GM23248 (cell line): ENCODE measurements around the gene SSBP2.

ENCODE experiments used
- EZH2 ChIP-seq: fragments of 200-600 bp; sonication (generic); IDR thresholded peaks from 2 replicates; pipeline ENCODE4 v1.6.1; 2018; ENCODE audit warnings: antibody characterized with exemption, mild to moderate bottlenecking; ENCODE audit not compliant: insufficient read depth, poor library complexity, severe bottlenecking
- EZH2phosphoT487 ChIP-seq: fragments of 200-600 bp; sonication (generic); IDR thresholded peaks from 2 replicates; pipeline ENCODE4 v1.6.1; 2018; ENCODE audit warnings: antibody characterized with exemption, moderate library complexity, mild to moderate bottlenecking, low read depth; ENCODE audit not compliant: insufficient read depth

DNA sequence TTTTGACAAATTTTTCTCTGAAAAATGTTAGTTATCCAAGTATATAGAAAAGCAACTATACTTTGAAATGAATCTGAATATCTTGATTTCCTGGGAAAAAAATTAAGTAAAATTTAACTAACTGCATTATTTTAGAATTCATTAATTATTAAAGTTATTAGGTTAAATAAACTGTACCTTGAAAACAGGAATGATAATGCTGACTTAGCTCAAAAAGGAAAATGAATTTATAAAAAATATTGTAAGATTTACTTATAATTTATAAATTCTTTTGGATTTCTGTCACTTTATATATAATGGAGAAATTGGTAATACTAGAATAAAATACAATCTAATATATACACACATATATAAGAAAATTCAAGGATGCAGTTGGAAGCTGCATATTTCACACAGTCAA is 320.9 kb downstream of the SSBP2 start:
- TF ChIP-seq EZH2, result no peak
- TF ChIP-seq EZH2phosphoT487, result no peak
